WERI-Rb-1 (cell line): ENCODE data around the gene SLC12A2.
A peak's percentile ranks its signal among the peaks of the same experiment; 100 is the strongest.

Experiments
- DNase-seq: peaks from one replicate; pipeline ENCODE4 v3.0.0-alpha.2; 2020
- H3K27ac ChIP-seq: fragments of 250-450 bp; sonication (Bioruptor Pico); 2 replicates; pipeline ENCODE4 v1.5.1; 2020; ENCODE audit warnings: mild to moderate bottlenecking, moderate library complexity
- H3K27me3 ChIP-seq: fragments of 250-450 bp; sonication (Bioruptor Pico); 2 replicates; pipeline ENCODE4 v1.5.1; 2021; ENCODE audit warnings: mild to moderate bottlenecking, low read depth, moderate library complexity; ENCODE audit not compliant: insufficient read depth, severe bottlenecking
- H3K36me3 ChIP-seq: fragments of 250-450 bp; sonication (Bioruptor Pico); 2 replicates; pipeline ENCODE4 v1.5.1; 2020; ENCODE audit warnings: mild to moderate bottlenecking, moderate library complexity
- H3K4me3 ChIP-seq: 2 replicates; pipeline ENCODE4 v1.5.1; 2011; ENCODE audit warnings: low read depth, mild to moderate bottlenecking, control low read depth, low read length
- H3K9me3 ChIP-seq: fragments of 250-450 bp; sonication (Bioruptor Pico); 2 replicates; pipeline ENCODE4 v1.5.1; 2021; ENCODE audit warnings: mild to moderate bottlenecking, moderate library complexity; ENCODE audit not compliant: severe bottlenecking
- CTCF ChIP-seq: IDR thresholded peaks from 2 replicates; pipeline ENCODE4 v1.5.1; 2011; ENCODE audit warnings: low read depth, mild to moderate bottlenecking, control low read depth, inconsistent platforms, low read length

The SLC12A2 gene

GRCh38 chr5:128155776-128156175 is 72.2 kb downstream of the SLC12A2 start:
- Histone ChIP-seq H3K27me3 (no peaks in the 10 kb centered on the region), H3K36me3 (0 out of 2 replicates have a peak, but pooled peaks cover 2% of the 10 kb centered on the region), H3K9me3 (no peaks in the 10 kb centered on the region), H3K4me3 (no peak overlapping the region), H3K27ac (no peak overlapping the region)
- no peak for TF ChIP-seq CTCF
- DNase-seq = peak; percentile 82

- H3K9me3 ChIP-seq = no peaks in the 10 kb centered on the region
- no peak overlapping the region for H3K4me3 ChIP-seq
- DNase-seq = no peak
- H3K36me3 ChIP-seq = 0 out of 2 replicates have a peak, but pooled peaks cover 2% of the 10 kb centered on the region
- no peak for TF ChIP-seq CTCF
- H3K27me3 ChIP-seq = no peaks in the 10 kb centered on the region
- no peak overlapping the region for H3K27ac ChIP-seq
These were observed 73.0 kb downstream of the SLC12A2 start for GRCh38 chr5:128156521-128156920.

DNA sequence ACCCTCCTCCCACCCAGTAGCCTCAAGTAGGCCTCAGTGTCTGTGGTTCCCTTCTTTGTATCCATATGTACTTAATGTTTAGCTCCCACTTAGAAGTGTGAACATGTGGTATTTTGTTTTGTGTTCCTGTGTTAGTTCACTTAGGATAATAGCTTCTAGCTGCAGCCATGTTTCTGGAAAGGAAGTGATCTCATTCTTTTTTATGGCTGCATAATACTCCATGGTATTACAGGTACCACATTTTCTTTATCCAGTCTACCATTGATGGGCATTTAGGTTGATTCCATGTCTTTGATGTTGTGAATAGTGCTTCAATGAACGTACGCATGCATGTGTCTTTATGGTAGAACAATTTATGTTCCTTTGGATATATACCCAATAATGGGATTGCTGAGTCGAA is 74.8 kb downstream of the SLC12A2 start:
- no peak for TF ChIP-seq CTCF
- no peaks in the 10 kb centered on the region for H3K27me3 ChIP-seq
- H3K27ac ChIP-seq = no peak overlapping the region
- H3K4me3 ChIP-seq = no peak overlapping the region
- no peaks in the 10 kb centered on the region for H3K36me3 ChIP-seq
- no peaks in the 10 kb centered on the region for H3K9me3 ChIP-seq
- DNase-seq = no peak

GRCh38 chr5:128163991-128164390 is 80.4 kb downstream of the SLC12A2 start:
- no peak overlapping the region for H3K27ac ChIP-seq
- H3K4me3 ChIP-seq = no peak overlapping the region
- TF ChIP-seq CTCF = no peak
- H3K36me3 ChIP-seq = no peaks in the 10 kb centered on the region; the same call in 1 of the 2 replicates
- H3K9me3 ChIP-seq = no peaks in the 10 kb centered on the region
- no peaks in the 10 kb centered on the region for H3K27me3 ChIP-seq
- DNase-seq = no peak

GRCh38 chr5:128169401-128170017 is 85.9 kb downstream of the SLC12A2 start:
- Histone ChIP-seq H3K9me3 (no peaks in the 10 kb centered on the region), H3K4me3 (no peak overlapping the region), H3K36me3 (no peaks in the 10 kb centered on the region; the same call in 1 of the 2 replicates), H3K27me3 (no peaks in the 10 kb centered on the region), H3K27ac (no peak overlapping the region)
- no peak for DNase-seq
- TF ChIP-seq CTCF = no peak

- no peaks in the 10 kb centered on the region for H3K36me3 ChIP-seq
- H3K4me3 ChIP-seq = no peak overlapping the region
- no peak for TF ChIP-seq CTCF
- DNase-seq = no peak
- no peaks in the 10 kb centered on the region for H3K27me3 ChIP-seq
- no peak overlapping the region for H3K27ac ChIP-seq
- H3K9me3 ChIP-seq = no peaks in the 10 kb centered on the region
These were observed 88.5 kb downstream of the SLC12A2 start for GRCh38 chr5:128172102-128172501.
